HG03135 (cell line): ENCODE data around the gene PXT1.
"Not testable (repeated sequence)": the region's sequence is repeated elsewhere in the genome, so short reads cannot be mapped to it uniquely, and the experiment has no call there.

Source experiments
- ATAC-seq: cut with Tn5 transposase; IDR thresholded peaks from one replicate; pipeline ENCODE4 v1.9.1; 2021; ENCODE audit warnings: mild to moderate bottlenecking, moderate library complexity; ENCODE audit not compliant: unreplicated experiment

Gene PXT1

GRCh38 chr6:36370638-36371037, 72.0 kb downstream of the PXT1 start:
- ATAC-seq: no peak

- ATAC-seq: no peak
Measured at GRCh38 chr6:36368921-36369865, 73.5 kb downstream of the PXT1 start.

- ATAC-seq: no peak
Measured at GRCh38 chr6:36368421-36368820, 74.2 kb downstream of the PXT1 start.

- no peak for ATAC-seq
Measured at GRCh38 chr6:36367743-36368142, 74.9 kb downstream of the PXT1 start.

- no peak for ATAC-seq
Measured at GRCh38 chr6:36364669-36365479, 77.8 kb downstream of the PXT1 start.

- not testable (repeated sequence) for ATAC-seq
Measured at GRCh38 chr6:36364061-36364635, 78.5 kb downstream of the PXT1 start.

GRCh38 chr6:36363371-36363752, 79.3 kb downstream of the PXT1 start:
- not testable (repeated sequence) for ATAC-seq

GRCh38 chr6:36362551-36363370, 79.9 kb downstream of the PXT1 start:
- ATAC-seq: no peak

- no peak for ATAC-seq
Measured at GRCh38 chr6:36361071-36361470, 81.6 kb downstream of the PXT1 start.

GRCh38 chr6:36360241-36361054, 82.2 kb downstream of the PXT1 start:
- ATAC-seq: peak; percentile 57

- no peak for ATAC-seq
Measured at GRCh38 chr6:36358226-36358915, 84.3 kb downstream of the PXT1 start.

- ATAC-seq: no peak
Measured at GRCh38 chr6:36357872-36358225, 84.8 kb downstream of the PXT1 start.

- no peak for ATAC-seq
Measured at GRCh38 chr6:36355819-36356218, 86.8 kb downstream of the PXT1 start.

GRCh38 chr6:36353411-36353915, 89.2 kb downstream of the PXT1 start:
- no peak for ATAC-seq

GRCh38 chr6:36352477-36353157, 90.0 kb downstream of the PXT1 start:
- ATAC-seq: no peak

GRCh38 chr6:36350681-36351571, 91.7 kb downstream of the PXT1 start:
- no peak for ATAC-seq

GRCh38 chr6:36350082-36350481, 92.6 kb downstream of the PXT1 start:
- ATAC-seq: no peak
